ENCODE data around the gene FOXK2.

DNA sequence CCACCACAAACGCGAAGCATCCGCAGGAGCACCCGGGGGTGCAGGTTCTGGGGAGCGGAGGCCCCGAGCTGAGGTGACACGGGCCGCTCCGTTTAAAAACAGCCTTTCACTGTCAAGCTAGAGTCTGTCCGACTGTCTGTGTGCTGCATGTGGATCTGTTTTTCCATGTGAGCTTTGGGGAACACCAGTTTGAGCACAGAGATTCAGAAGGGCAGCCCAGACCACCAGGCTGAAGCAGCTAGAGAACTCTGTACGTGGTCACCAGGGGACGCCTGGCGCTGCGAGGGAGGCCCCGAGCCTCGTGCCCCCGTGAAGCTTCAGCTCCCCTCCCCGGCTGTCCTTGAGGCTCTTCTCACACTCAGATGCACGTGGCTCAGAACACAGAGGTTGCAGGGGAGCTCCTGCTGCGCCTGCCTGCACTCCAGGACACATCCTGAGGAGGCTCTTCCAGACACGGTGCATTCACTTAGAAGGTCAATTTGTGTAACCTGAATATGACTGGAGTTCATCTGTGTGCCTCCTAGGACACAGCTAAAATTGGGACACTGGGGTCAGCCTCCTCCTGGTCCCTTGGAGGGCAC lies 15.7 kb upstream of the FOXK2 start:
- TF ChIP-seq, protein P1, sequence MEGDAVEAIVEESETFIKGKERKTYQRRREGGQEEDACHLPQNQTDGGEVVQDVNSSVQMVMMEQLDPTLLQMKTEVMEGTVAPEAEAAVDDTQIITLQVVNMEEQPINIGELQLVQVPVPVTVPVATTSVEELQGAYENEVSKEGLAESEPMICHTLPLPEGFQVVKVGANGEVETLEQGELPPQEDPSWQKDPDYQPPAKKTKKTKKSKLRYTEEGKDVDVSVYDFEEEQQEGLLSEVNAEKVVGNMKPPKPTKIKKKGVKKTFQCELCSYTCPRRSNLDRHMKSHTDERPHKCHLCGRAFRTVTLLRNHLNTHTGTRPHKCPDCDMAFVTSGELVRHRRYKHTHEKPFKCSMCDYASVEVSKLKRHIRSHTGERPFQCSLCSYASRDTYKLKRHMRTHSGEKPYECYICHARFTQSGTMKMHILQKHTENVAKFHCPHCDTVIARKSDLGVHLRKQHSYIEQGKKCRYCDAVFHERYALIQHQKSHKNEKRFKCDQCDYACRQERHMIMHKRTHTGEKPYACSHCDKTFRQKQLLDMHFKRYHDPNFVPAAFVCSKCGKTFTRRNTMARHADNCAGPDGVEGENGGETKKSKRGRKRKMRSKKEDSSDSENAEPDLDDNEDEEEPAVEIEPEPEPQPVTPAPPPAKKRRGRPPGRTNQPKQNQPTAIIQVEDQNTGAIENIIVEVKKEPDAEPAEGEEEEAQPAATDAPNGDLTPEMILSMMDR (IDR thresholded peaks at IDR 0.05), result no peak
- TF ChIP-seq POLR2AphosphoS5 (IDR thresholded peaks at IDR 0.05) (no peak), EP300 (IDR thresholded peaks at IDR 0.05) (no peak), POLR2A (IDR thresholded peaks at IDR 0.05; ENCODE audit: low read depth) (no peak)

Data from esophagus muscularis mucosa (tissue), 4 donors.